T-helper 2 cell treated with Interferon-gamma antibody and Interleukin-4, amounts not matched to agents 5 μg/mL and 100 μg/mL, for 36 hours (primary cell): ENCODE measurements around the gene TP53TG5.
"Not testable (repeated sequence)": the region's sequence is repeated elsewhere in the genome, so short reads cannot be mapped to it uniquely, and the experiment has no call there.

Experiments used
- DNase-seq: peaks from one replicate; pipeline ENCODE4 v3.0.0; 2021; ENCODE audit warnings: low spot score
- H3K27ac Mint-ChIP-seq: one replicate; pipeline ENCODE4 v1.8.0; 2021; ENCODE audit warnings: mild to moderate bottlenecking, mixed read lengths
- H3K27me3 Mint-ChIP-seq: one replicate; pipeline ENCODE4 v1.8.0; 2021; ENCODE audit warnings: low read depth, mixed read lengths
- H3K36me3 Mint-ChIP-seq: one replicate; pipeline ENCODE4 v1.8.0; 2021; ENCODE audit warnings: low read depth, mixed read lengths
- H3K4me1 Mint-ChIP-seq: one replicate; pipeline ENCODE4 v1.8.0; 2021; ENCODE audit warnings: low read depth, mixed read lengths
- H3K4me3 Mint-ChIP-seq: one replicate; pipeline ENCODE4 v1.8.0; 2022; ENCODE audit warnings: mild to moderate bottlenecking, moderate library complexity, mixed read lengths
- H3K9me3 Mint-ChIP-seq: one replicate; pipeline ENCODE4 v1.8.0; 2021; ENCODE audit warnings: mixed read lengths

The TP53TG5 gene

DNA sequence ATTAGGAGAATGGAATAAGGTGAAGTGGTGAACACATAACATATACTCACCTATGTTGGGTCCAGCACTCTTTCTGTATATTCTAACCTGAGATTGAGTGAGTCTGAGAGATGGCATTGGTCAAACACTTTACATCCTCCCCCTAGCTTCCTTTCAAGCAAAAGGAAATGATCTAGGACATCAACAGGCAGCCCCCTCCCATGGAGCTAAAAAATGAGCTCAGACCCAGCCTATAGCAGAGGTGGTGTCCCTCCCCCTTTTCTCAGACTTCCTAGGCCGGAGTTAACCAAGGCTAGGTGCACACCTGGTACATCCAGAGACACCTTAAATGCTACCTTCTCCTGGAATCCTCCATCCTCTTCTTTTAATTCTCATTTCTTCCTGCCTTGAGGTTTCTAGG is 24.4 kb downstream of the TP53TG5 start:
- H3K4me1 Mint-ChIP-seq, result peaks cover 44% of the 10 kb centered on the region
- no peaks in the 10 kb centered on the region for H3K9me3 Mint-ChIP-seq
- no peaks in the 10 kb centered on the region for H3K36me3 Mint-ChIP-seq
- no peak overlapping the region for H3K4me3 Mint-ChIP-seq
- DNase-seq, result no peak
- H3K27me3 Mint-ChIP-seq, result no peaks in the 10 kb centered on the region
- H3K27ac Mint-ChIP-seq, result peak overlapping the region; percentile 80

DNA sequence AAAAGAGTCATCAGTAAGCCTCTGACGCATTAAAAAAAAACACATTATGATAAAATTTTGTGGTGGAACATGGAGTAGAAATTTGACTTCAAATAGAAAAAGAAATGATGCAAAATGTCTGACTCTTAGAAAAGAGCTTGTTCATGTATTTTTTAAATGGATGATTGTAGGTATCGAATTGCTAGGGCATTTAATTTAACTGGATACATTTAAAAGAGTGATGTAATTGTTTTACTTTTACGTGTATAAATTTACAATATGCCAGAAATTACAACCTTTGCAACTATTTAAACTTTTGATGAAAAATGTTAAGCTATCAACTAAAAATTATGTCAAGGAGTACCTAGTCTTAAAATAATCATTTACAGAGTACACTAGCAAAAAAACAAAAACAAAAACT is 25.4 kb downstream of the TP53TG5 start:
- H3K9me3 Mint-ChIP-seq, result no peaks in the 10 kb centered on the region
- no peak overlapping the region for H3K4me3 Mint-ChIP-seq
- DNase-seq, result no peak
- H3K27me3 Mint-ChIP-seq, result no peaks in the 10 kb centered on the region
- no peak overlapping the region for H3K27ac Mint-ChIP-seq
- H3K4me1 Mint-ChIP-seq, result peaks cover 39% of the 10 kb centered on the region
- H3K36me3 Mint-ChIP-seq, result no peaks in the 10 kb centered on the region

DNA sequence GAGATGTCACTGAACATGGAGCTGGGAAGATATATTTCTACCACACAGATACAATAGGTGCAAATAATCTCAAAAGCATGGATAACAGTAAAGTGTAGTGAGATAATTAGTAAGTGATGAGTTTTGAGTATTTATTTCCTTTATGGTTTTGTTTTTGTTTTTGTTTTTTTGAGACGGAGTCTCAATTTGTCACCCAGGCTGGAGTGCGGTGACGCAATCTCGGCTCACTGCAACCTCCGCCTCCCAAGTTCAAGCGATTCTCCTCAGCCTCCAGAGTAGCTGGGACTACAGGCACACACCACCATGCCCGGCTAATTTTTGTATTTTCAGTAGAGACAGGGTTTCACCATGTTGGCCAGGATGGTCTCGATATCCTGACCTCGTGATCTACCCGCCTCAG is 27.3 kb downstream of the TP53TG5 start:
- H3K36me3 Mint-ChIP-seq, H3K27ac Mint-ChIP-seq, H3K4me3 Mint-ChIP-seq, DNase-seq, H3K27me3 Mint-ChIP-seq, H3K9me3 Mint-ChIP-seq: not testable (repeated sequence)
- H3K4me1 Mint-ChIP-seq, result peaks cover 42% of the 10 kb centered on the region

DNA sequence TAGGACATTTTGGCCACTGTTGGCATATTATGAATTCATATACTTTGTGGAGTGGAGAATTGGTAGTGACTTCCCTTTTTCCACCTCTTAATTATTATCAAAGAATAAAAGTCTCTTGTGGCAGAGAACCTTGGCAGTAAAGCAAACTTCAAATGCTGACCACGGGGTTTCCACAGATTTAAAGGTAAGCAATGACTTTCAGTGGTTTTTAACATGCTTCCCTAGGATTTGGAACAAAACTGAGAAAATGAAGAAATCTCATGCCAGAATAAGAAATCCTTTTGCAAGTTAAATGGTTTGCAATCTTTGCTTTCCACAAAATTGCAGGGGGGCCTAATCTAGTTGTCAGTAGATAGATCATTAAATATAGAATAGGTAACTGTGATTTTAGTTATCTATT is 27.9 kb downstream of the TP53TG5 start:
- Mint-ChIP-seq H3K27ac (no peak overlapping the region), H3K4me3 (no peak overlapping the region), H3K9me3 (no peaks in the 10 kb centered on the region), H3K36me3 (no peaks in the 10 kb centered on the region), H3K4me1 (peaks cover 42% of the 10 kb centered on the region), H3K27me3 (no peaks in the 10 kb centered on the region)
- no peak for DNase-seq

DNA sequence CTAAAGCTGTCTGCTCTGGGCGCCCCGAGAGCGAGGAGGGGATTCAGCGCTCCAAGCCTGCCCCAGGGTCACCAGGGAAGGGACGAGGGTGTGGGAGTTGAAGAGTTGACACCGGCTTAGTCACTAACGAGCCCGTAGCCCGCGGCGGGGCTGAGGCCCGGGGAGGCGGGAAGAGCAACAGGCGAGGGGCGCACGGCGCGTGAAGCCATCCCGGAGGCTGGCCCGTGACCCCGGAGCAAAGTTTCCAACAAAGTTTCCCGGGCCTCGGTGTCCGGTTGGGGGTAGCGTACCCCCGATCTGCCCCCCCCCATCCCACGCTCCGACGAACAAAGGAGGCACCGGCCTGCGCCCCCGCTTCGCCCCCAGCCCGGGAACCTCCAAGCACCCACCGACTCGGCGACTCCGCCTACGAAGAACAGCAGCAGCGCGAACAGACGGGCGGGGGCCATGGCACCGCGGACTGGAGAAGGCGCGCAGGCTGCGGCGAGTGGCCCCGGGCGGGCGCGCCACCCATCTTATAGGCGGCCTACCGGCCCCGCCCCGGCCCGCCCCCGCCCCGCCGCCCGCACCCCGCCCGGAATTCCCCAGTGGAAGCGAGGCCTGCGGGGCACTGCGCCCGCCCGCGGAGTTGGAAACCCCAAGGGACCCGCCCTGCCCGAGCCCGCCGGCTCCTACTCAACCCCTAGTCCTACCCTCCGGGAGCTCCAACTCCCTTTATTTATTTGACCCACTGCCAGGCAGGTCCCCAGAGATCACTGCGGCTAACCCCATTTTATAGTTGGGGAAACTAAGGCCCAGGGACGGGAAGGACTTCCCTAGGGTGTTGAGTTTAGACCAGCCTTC is 30.0 kb downstream of the TP53TG5 start, which contains the start of gene SDC4:
SDC4 (minus strand) TSS at position 489 of the 843 bp plus-strand sequence; CDS start at position 449, 40 bp downstream.
- DNase-seq, result peak; percentile 81
- H3K27me3 Mint-ChIP-seq, result no peaks in the 10 kb centered on the region
- peaks cover 34% of the 10 kb centered on the region for H3K4me1 Mint-ChIP-seq
- peak within 1 kb of the TSS; percentile 90 for H3K4me3 Mint-ChIP-seq
- H3K27ac Mint-ChIP-seq, result peak within 1 kb of the TSS; percentile 74
- no peaks in the 10 kb centered on the region for H3K9me3 Mint-ChIP-seq
- H3K36me3 Mint-ChIP-seq, result peaks cover 2% of the 10 kb centered on the region

DNA sequence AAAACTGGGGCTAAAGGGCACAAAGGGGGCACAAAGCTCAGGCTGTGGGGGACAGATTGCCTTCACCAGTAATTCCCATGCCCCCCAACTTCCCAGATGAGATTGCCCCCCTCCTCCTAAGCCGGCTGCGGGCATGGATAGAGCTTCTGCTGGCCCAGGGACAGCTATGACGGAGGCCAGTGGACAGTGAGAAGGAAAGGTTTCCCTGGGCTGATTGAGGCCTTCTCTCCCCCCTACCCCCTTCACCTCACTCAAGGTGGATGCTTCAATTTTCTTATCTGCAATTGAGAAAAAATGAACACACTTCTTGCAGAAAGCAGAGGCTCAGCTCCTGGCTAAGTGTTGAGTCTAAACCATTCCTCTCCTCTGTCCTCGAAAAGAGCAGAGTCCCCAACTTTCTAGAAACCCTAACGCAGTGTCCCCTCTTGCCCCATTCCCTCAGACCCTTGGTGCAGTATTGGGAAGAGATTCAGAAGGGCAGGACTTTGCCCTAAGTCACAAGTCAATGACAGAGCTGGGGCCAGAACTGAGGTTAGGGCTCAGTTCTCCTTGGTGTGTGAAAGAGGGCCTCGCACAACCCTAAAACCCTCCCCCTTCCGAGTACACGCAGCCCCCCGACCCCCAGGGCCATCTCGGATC is 30.7 kb downstream of the TP53TG5 start:
- peaks cover 2% of the 10 kb centered on the region for H3K36me3 Mint-ChIP-seq
- H3K27ac Mint-ChIP-seq, result peak overlapping the region; percentile 74
- no peaks in the 10 kb centered on the region for H3K27me3 Mint-ChIP-seq
- no peaks in the 10 kb centered on the region for H3K9me3 Mint-ChIP-seq
- peaks cover 34% of the 10 kb centered on the region for H3K4me1 Mint-ChIP-seq
- H3K4me3 Mint-ChIP-seq, result peak overlapping the region; percentile 90
- DNase-seq, result no peak

DNA sequence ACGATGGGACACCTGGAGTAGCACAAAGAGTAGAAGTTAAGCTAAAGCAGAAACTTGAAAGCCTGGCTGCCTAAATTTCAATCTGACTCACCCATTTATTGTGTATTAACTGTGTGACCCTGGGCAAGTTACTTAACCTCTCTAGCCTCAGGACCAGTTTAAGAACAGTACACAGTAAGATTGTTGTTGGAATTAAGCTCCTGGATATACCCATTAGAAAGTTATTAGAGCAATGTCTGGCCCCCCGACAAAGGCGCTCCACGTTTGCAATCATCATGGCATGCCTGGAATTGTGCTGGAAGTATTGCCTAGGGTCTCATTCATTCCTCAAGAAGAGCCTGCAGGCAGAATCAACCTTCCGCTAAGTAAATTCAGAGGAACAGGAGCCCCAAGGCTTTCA is 31.3 kb downstream of the TP53TG5 start:
- H3K27ac Mint-ChIP-seq, result no peak overlapping the region
- H3K4me3 Mint-ChIP-seq, result peak overlapping the region; percentile 90
- no peaks in the 10 kb centered on the region for H3K9me3 Mint-ChIP-seq
- peaks cover 2% of the 10 kb centered on the region for H3K36me3 Mint-ChIP-seq
- peaks cover 34% of the 10 kb centered on the region for H3K4me1 Mint-ChIP-seq
- no peak for DNase-seq
- H3K27me3 Mint-ChIP-seq, result no peaks in the 10 kb centered on the region

DNA sequence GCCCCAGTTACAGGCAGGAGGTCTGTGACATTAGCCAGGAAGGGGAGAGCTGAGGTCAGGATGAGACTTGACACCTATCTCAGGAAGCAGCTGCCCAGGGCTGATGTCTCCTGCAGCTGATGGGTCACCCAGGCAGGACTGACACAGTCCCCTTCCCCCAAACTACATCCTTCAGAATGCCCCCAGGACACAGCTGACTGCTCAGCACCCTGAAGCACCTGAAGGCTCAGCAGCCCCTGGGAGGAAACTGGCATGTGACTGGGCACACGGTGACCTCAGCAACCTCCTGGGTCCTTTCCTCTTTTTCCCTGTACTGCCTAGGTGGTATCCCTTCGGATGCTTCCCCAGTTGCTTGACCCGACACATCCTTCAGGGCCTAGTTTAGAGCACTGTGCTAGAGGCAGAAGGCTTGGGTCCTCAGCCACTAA is 31.8 kb downstream of the TP53TG5 start:
- Mint-ChIP-seq H3K27me3 (no peaks in the 10 kb centered on the region), H3K9me3 (no peaks in the 10 kb centered on the region), H3K4me3 (peak overlapping the region; percentile 90), H3K36me3 (peaks cover 2% of the 10 kb centered on the region), H3K27ac (peak overlapping the region; percentile 56), H3K4me1 (peaks cover 34% of the 10 kb centered on the region)
- no peak for DNase-seq

DNA sequence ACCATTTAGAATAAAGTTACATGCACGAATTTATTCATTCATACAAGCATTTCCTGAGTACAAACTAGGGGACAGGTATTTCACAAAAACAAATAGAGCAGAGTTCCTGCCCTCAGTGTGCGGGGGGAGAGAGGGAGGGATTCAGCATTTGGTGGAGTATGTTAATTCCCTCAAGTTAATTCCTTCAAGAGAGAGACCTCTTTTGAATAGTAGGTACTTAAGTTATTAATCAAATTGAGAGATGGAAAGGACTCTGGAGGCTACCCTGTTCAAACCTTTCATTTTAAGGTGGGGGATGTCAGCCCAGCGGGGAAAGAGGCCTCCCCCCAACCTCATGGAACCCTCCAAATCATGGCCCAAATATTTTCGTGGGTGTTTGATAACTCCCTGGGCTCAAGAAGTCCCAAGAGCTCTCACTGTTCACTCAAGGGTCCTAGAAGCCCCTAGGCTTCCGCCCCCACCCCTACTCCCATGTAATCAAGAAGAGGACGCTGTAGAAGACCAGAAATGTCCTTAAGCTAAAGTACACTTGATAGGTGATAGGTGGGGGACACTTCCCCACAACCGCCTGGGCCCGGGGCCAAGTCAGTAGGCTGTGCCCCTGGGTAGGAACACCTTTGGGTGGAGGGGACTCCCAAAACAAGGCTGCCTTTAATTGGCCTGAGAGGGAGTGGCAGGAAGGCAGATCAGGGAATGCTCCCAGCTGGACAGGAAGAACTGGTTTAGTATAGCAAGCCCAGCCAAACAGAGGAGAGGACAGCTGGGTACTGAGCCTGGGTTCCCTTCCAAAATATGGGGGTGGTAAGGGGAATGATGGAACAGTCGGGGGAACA is 32.8 kb downstream of the TP53TG5 start:
- Mint-ChIP-seq H3K9me3 (no peaks in the 10 kb centered on the region), H3K4me1 (peaks cover 36% of the 10 kb centered on the region), H3K36me3 (peaks cover 2% of the 10 kb centered on the region), H3K27me3 (no peaks in the 10 kb centered on the region), H3K4me3 (peak overlapping the region; percentile 44), H3K27ac (peak overlapping the region; percentile 52)
- no peak for DNase-seq

DNA sequence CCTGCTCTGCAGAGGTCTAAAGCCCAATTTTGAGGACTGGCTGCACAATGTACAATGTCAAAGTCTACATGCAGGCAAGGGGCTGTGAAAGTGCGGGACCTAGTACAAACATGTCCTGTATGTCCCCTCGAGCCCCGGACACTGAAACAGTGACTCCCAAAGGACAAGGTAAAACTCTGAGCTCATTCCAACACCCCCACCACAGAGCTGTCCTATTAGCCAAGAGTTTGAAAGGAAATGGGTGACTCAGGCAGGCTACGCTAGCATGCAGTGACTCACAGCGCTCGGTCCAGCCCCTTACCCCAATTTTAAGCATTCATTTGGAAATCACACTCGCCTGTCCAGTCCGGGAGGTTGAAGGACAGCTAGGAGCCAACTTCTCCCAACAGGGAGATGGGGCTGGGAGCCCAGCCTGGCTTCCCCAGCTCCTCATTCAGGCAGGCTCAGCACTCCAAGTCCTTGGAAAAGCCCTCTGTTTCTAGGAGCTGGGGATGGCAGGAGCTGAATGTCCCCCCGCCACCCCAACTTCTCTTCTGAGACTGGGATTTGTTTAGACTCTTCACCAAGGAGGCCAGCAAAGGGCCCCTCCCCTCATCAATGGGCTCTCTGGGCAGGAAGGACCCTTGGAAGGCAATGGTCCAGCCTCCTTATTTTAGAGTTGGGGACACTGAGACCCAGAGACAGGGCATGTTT is 33.8 kb downstream of the TP53TG5 start:
- peaks cover 40% of the 10 kb centered on the region for H3K4me1 Mint-ChIP-seq
- H3K27ac Mint-ChIP-seq, result no peak overlapping the region
- H3K36me3 Mint-ChIP-seq, result peaks cover 2% of the 10 kb centered on the region
- H3K9me3 Mint-ChIP-seq, result no peaks in the 10 kb centered on the region
- H3K4me3 Mint-ChIP-seq, result no peak overlapping the region
- H3K27me3 Mint-ChIP-seq, result no peaks in the 10 kb centered on the region
- DNase-seq, result peak; percentile 21

DNA sequence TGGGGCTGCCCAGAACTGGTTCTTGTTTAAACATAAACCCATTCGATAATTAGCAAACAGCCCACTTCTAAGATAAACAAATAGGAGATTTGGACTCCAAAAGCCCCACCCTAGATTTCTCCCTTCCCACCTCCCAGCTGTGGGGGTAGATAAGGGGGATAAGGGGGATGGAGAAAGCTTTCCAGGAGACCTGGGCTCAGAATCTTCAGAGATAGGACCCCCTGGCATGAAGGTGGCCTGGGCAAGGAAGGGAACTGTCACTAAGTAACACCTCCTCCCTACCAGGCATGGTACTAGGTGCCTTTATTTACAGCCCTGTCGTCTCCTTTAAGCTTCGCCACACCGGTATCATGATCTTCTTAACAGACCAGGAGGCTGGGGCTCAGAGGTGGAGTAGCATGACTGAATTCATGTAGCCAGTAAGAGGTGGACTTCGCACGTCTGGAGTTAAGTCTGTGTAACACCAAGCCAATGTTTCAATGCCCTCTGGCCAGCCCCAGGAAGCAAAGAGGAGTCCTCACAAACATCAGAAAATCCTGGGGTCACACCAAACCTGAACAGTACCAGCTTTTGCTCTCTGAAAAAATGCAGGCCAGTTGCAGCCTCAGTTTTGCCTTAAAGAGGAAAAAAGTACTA is 34.5 kb downstream of the TP53TG5 start:
- Mint-ChIP-seq H3K27ac (no peak overlapping the region), H3K9me3 (no peaks in the 10 kb centered on the region), H3K4me3 (no peak overlapping the region), H3K36me3 (peaks cover 2% of the 10 kb centered on the region), H3K27me3 (no peaks in the 10 kb centered on the region), H3K4me1 (peaks cover 41% of the 10 kb centered on the region)
- DNase-seq, result no peak

DNA sequence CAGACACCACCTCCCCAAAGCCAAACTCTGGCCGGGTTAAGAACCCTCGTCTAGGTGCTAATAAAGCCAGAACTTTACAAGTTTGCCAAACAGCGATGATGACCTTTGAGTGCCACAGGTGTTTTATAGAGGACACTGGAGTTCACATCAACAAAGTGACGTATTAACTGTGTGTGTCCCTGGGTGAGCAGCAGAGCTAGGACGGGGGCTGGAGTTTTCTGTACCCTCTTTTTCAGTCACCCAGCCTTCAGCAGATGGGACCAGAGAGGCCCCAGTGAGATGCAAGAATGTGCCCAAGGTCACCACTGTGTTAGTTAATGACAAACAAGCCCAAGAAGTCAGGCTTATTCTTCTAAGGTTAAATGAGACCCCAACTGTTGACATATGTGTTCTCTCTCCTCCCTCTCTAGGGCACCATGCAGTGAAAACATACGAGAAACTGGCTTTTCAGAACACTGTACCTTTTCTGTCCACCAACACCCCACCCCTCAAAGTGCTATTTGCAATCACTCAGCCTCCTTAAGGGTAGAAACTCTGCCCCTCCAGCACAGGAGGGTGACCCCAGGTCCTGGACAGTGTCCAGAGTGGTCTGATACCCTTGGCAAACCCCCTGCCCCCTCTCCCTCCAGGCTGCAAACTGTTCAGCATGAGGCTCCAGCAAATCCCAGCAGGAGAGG is 35.1 kb downstream of the TP53TG5 start:
- H3K4me3 Mint-ChIP-seq, result no peak overlapping the region
- no peak overlapping the region for H3K27ac Mint-ChIP-seq
- H3K36me3 Mint-ChIP-seq, result peaks cover 2% of the 10 kb centered on the region
- peaks cover 39% of the 10 kb centered on the region for H3K4me1 Mint-ChIP-seq
- H3K27me3 Mint-ChIP-seq, result no peaks in the 10 kb centered on the region
- no peaks in the 10 kb centered on the region for H3K9me3 Mint-ChIP-seq
- DNase-seq, result no peak
